Fibroblast of lung (primary cell): ENCODE results near the gene MAST2. TPM values are rescaled to one million over a fixed set of nuclear protein-coding genes. Genes with fewer than 3 reads are reported as not detected.
A peak's percentile ranks its signal among the peaks of the same experiment; 100 is the strongest.

Source experiments
- DNase-seq, 2 donors: peaks; one replicate each; pipeline versions ENCODE4 v3.0.0 to v3.0.0-alpha.2; 2010; ENCODE audit warnings: low read depth in 2 of 2
- H2AFZ ChIP-seq: 2 replicates; pipeline ENCODE4 v1.5.1; 2012; ENCODE audit warnings: low read length, control low read depth, inconsistent platforms
- H3K27ac ChIP-seq: 2 replicates; pipeline ENCODE4 v1.5.1; 2011; ENCODE audit warnings: low read length, control low read depth; ENCODE audit not compliant: insufficient read depth
- H3K27me3 ChIP-seq: 2 replicates; pipeline ENCODE4 v1.5.1; 2011; ENCODE audit warnings: mild to moderate bottlenecking, low read length; ENCODE audit not compliant: control insufficient read depth, insufficient read depth
- H3K36me3 ChIP-seq: 2 replicates; pipeline ENCODE4 v1.5.1; 2011; ENCODE audit warnings: low read length; ENCODE audit not compliant: control insufficient read depth, insufficient read depth
- H3K4me1 ChIP-seq: 2 replicates; pipeline ENCODE4 v1.5.1; 2011; ENCODE audit warnings: low read length; ENCODE audit not compliant: control insufficient read depth, insufficient read depth; ENCODE audit errors: extremely low read depth
- H3K4me2 ChIP-seq: 2 replicates; pipeline ENCODE4 v1.5.1; 2011; ENCODE audit warnings: low read length, control low read depth; ENCODE audit not compliant: insufficient read depth; ENCODE audit errors: extremely low read depth
- H3K4me3 ChIP-seq, 4 experiments: fragments of 200-600 bp in 1 of 4; sonication (generic) in 1 of 4; replicated peaks in 1 of 4; 2 replicates each; pipeline ENCODE4 v1.5.1; 2011 to 2016; ENCODE audit warnings: low read length in 4 of 4, low read depth in 3 of 4, mild to moderate bottlenecking in 3 of 4, control low read depth in 2 of 4, inconsistent platforms in 1 of 4, mixed read lengths in 1 of 4; ENCODE audit not compliant: insufficient read depth in 1 of 4; ENCODE audit errors: control extremely low read depth in 1 of 4
- H3K79me2 ChIP-seq: 2 replicates; pipeline ENCODE4 v1.5.1; 2012; ENCODE audit warnings: mild to moderate bottlenecking, low read length, inconsistent platforms; ENCODE audit not compliant: control insufficient read depth, insufficient read depth
- H3K9ac ChIP-seq: 2 replicates; pipeline ENCODE4 v1.5.1; 2011; ENCODE audit warnings: mild to moderate bottlenecking, low read length, control low read depth; ENCODE audit not compliant: insufficient read depth
- H3K9me3 ChIP-seq: 2 replicates; pipeline ENCODE4 v1.5.1; 2012; ENCODE audit warnings: low read depth, low read length; ENCODE audit not compliant: control insufficient read depth, insufficient read depth
- H4K20me1 ChIP-seq: 2 replicates; pipeline ENCODE4 v1.5.1; 2011; ENCODE audit warnings: low read length; ENCODE audit not compliant: control insufficient read depth, insufficient read depth; ENCODE audit errors: extremely low read depth
- CTCF ChIP-seq, 2 donors: IDR thresholded peaks in 1 of 2; conservative IDR thresholded peaks in 1 of 2; 1 replicate in 1 of 2; 2 replicates in 1 of 2; pipeline ENCODE4 v1.5.1; 2011 to 2012; ENCODE audit warnings: low read length in 2 of 2, control low read depth in 1 of 2, inconsistent platforms in 1 of 2, low read depth in 1 of 2, mild to moderate bottlenecking in 1 of 2
- EZH2 ChIP-seq: IDR thresholded peaks from 2 replicates; pipeline ENCODE4 v1.5.1; 2012; ENCODE audit warnings: low read length, control low read depth, mild to moderate bottlenecking; ENCODE audit errors: missing control alignments
- polyA plus RNA-seq, 2 donors: library from polyadenylated mRNA; depleted of rRNA in 1 of 2; stranded (reverse) in 1 of 2; unstranded in 1 of 2; fragments of >200 nt; gene quantifications; 2 replicates each; pipeline ENCODE4 v1.2.1, GENCODE V29; 2011 to 2012; ENCODE audit warnings: missing spikeins in 1 of 2
- total RNA-seq: library from RNA; depleted of rRNA; stranded (reverse); fragments of >200 nt; gene quantifications from 2 replicates; pipeline ENCODE4 v1.2.1, GENCODE V29; 2014

The MAST2 gene
- total and polyA plus RNA-seq, 2 donors (not counting 1 experiment from before 2014, with no cell fraction given): 17.5 to 24.9 TPM

- no peaks in the 10 kb centered on the region for H3K79me2 ChIP-seq
- H3K27me3 ChIP-seq: no peaks in the 10 kb centered on the region
- H2AFZ ChIP-seq: no peak overlapping the region
- peaks cover 3% of the 10 kb centered on the region for H3K4me1 ChIP-seq
- no peak overlapping the region for H3K4me2 ChIP-seq
- H3K36me3 ChIP-seq: no peaks in the 10 kb centered on the region
- H3K9me3 ChIP-seq: no peaks in the 10 kb centered on the region
- no peak overlapping the region for H3K9ac ChIP-seq
- H3K4me3 ChIP-seq: no peak overlapping the region
- TF ChIP-seq EZH2 (no peak), CTCF (conservative IDR thresholded peaks at IDR 0.05 in 1 of 2, IDR thresholded peaks at IDR 0.05 in 1 of 2; ENCODE audit: low read depth in 1 of 2, low read length in 2 of 2) (no peak)
- H3K27ac ChIP-seq: no peak overlapping the region
- H4K20me1 ChIP-seq: no peaks in the 10 kb centered on the region
- peak in 1 of 2 donors; percentile 16 for DNase-seq
These were observed 131.5 kb downstream of the MAST2 start for GRCh38 chr1:45934947-45935346.

DNA sequence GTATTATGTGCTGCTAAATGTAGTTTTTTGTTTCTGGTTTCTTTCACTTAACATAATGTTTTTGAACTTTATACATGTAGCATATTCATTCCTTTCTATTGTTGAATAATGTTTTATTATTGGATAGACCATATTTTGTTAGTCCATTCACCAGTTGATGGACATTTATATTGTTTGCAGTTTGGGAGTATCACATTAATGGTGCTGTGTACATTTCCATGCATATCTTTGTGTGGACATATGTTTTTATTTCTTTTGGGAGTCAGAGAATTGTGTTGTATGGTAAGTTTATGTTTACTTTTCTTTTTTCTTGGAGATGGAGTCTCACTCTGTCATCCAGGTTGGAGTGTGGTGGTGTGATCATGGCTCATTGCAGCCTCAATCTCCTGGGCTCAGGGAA, 134.6 kb downstream of the MAST2 start:
- H3K79me2 ChIP-seq: no peaks in the 10 kb centered on the region
- TF ChIP-seq EZH2 (no peak), CTCF (conservative IDR thresholded peaks at IDR 0.05 in 1 of 2, IDR thresholded peaks at IDR 0.05 in 1 of 2; ENCODE audit: low read depth in 1 of 2, low read length in 2 of 2) (no peak)
- no peak overlapping the region for H3K27ac ChIP-seq
- H4K20me1 ChIP-seq: no peaks in the 10 kb centered on the region
- H3K9ac ChIP-seq: no peak overlapping the region
- no peaks in the 10 kb centered on the region for H3K36me3 ChIP-seq
- no peak overlapping the region for H3K4me2 ChIP-seq
- no peaks in the 10 kb centered on the region for H3K27me3 ChIP-seq
- H2AFZ ChIP-seq: no peak overlapping the region
- H3K4me3 ChIP-seq: no peak overlapping the region
- H3K9me3 ChIP-seq: no peaks in the 10 kb centered on the region
- no peak for DNase-seq
- no peaks in the 10 kb centered on the region for H3K4me1 ChIP-seq

DNA sequence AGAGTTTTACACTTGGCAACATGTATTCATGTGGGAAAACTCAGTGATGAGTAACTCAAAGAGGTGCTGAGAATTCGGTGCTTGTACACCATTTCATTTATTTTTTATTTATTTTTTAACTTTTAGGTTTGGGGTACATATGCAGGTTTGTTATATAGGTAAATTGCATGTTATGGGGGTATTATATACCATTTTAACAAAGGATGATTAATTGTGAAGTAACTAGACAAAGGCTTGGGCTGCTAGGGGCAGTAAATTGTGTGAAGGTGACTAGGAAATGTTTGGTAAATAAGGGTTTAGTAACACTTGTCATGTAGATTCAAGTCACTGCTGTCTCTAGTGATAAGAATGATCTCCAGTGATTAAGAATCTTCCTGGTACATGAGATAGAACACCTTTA, 139.0 kb downstream of the MAST2 start:
- no peak overlapping the region for H3K9ac ChIP-seq
- no peak overlapping the region for H2AFZ ChIP-seq
- peaks cover 8% of the 10 kb centered on the region for H3K4me1 ChIP-seq
- no peaks in the 10 kb centered on the region for H3K27me3 ChIP-seq
- no peak overlapping the region for H3K4me2 ChIP-seq
- H4K20me1 ChIP-seq: no peaks in the 10 kb centered on the region
- no peak for DNase-seq
- H3K36me3 ChIP-seq: no peaks in the 10 kb centered on the region
- TF ChIP-seq CTCF (conservative IDR thresholded peaks at IDR 0.05 in 1 of 2, IDR thresholded peaks at IDR 0.05 in 1 of 2; ENCODE audit: low read depth in 1 of 2, low read length in 2 of 2) (no peak), EZH2 (no peak)
- no peak overlapping the region for H3K4me3 ChIP-seq
- no peaks in the 10 kb centered on the region for H3K79me2 ChIP-seq
- no peaks in the 10 kb centered on the region for H3K9me3 ChIP-seq
- H3K27ac ChIP-seq: no peak overlapping the region
